Upper lobe of right lung (tissue), 1 donor: ENCODE measurements around the gene DHX58. TPM values are rescaled to one million over a fixed set of nuclear protein-coding genes. Genes with fewer than 3 reads are reported as not detected.

Source experiments
- ATAC-seq: fragments of 200-7000 bp; cut with Tn5 transposase; one replicate; pipeline ENCODE4 v1.9.1; 2020; ENCODE audit warnings: mild to moderate bottlenecking, moderate library complexity
- DNase-seq: peaks from one replicate; pipeline ENCODE4 v3.0.0-alpha.2; 2020
- H3K27ac ChIP-seq: fragments of 200-600 bp; one replicate; pipeline ENCODE4 v1.8.0; 2022
- H3K27me3 ChIP-seq: fragments of 200-600 bp; one replicate; pipeline ENCODE4 v1.8.0; 2022; ENCODE audit warnings: mild to moderate bottlenecking
- H3K36me3 ChIP-seq: fragments of 200-600 bp; one replicate; pipeline ENCODE4 v1.8.0; 2022
- H3K4me1 ChIP-seq: fragments of 200-600 bp; one replicate; pipeline ENCODE4 v1.8.0; 2022
- H3K4me3 ChIP-seq: fragments of 200-600 bp; one replicate; pipeline ENCODE4 v1.8.0; 2022; ENCODE audit warnings: mild to moderate bottlenecking
- H3K9me3 ChIP-seq: fragments of 200-600 bp; one replicate; pipeline ENCODE4 v1.8.0; 2022
- intact Hi-C: fragments of 100-400 bp; cut with DNase I; formaldehyde crosslinking; loops from one replicate; pipeline ENCODE4 v1.11.0; 2022
- long read RNA-seq: library from polyadenylated mRNA; unstranded; transcript quantifications from one replicate; pipeline ENCODE4 v2.0.0, GENCODE V29; 2021
- total RNA-seq: library from RNA; stranded (reverse); fragmentation: NEBNext Ultra II Directional; extraction: Animal tissue kit (Norgen Biotek cat#: 25700); gene quantifications from one replicate; pipeline ENCODE4 v1.2.1, GENCODE V29; 2021
- TF ChIP-seq, protein P1 (sequence below): fragments of 200-600 bp; IDR thresholded peaks from one replicate; pipeline ENCODE4 v1.8.0; 2022; ENCODE audit warnings: antibody characterized with exemption
- donor health status: DM: no; HTN: yes; CAD: no; lungs with severe emphysema.

Gene DHX58
- total RNA-seq: 27.5 TPM
- long read RNA-seq, transcript DHX58-201 (14 exons, 2,617 nt): major isoform, 6 of 26 reads
- long read RNA-seq, partial matches to known transcripts: 10 of 26 reads
- long read RNA-seq, other reads (novel, unspliced or antisense): 9 of 26 reads

DNA sequence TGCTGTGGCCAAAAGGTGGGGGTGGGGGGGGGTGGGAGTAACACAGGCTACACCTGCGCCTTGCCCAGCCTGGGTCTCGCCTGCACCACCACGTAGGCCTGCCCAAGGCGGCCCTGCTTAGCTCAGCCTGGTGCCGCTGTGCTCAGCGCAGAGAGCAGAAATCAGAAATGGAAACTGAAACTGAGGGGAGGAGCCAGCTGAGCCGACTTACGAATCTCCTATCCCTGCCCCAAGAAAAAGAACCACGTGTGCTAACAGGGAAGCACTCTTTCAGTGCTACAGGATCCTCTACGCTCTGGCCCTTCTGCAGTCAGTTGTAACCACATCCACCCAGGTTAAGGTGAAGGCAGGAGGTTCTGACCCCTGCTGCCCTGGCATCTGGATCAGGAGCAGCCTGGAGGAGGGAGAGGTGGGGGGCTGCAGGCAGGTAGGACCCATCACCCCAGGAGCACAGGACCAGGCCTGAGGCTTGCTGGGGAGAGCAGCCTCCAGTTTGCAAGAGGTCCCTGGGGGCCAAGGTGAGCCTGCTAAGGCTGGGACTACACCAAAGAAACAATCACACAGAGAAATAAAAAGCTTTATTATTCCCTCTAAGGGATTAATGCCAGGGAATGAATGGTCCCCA, at the start of gene DHX58:
Gene DHX58, minus strand, starts transcription at position 163 of the 625 bp plus-strand sequence. CDS start 822 bp downstream, outside the sequence.
- Histone ChIP-seq H3K36me3 (peaks cover 27% of the 10 kb centered on the region), H3K27ac (peak within 1 kb of the TSS; percentile 92), H3K27me3 (no peaks in the 10 kb centered on the region), H3K9me3 (no peaks in the 10 kb centered on the region), H3K4me1 (peaks cover 19% of the 10 kb centered on the region), H3K4me3 (peak within 1 kb of the TSS; percentile 75)
- TF ChIP-seq, protein P1, sequence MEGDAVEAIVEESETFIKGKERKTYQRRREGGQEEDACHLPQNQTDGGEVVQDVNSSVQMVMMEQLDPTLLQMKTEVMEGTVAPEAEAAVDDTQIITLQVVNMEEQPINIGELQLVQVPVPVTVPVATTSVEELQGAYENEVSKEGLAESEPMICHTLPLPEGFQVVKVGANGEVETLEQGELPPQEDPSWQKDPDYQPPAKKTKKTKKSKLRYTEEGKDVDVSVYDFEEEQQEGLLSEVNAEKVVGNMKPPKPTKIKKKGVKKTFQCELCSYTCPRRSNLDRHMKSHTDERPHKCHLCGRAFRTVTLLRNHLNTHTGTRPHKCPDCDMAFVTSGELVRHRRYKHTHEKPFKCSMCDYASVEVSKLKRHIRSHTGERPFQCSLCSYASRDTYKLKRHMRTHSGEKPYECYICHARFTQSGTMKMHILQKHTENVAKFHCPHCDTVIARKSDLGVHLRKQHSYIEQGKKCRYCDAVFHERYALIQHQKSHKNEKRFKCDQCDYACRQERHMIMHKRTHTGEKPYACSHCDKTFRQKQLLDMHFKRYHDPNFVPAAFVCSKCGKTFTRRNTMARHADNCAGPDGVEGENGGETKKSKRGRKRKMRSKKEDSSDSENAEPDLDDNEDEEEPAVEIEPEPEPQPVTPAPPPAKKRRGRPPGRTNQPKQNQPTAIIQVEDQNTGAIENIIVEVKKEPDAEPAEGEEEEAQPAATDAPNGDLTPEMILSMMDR: no peak
- intact Hi-C loops: loop anchor here (10.0 kb wide), 2 partner anchors 88 to 148 kb away; partner anchors contain the start of genes CNP and NKIRAS2
- DNase-seq (peak; percentile 80), ATAC-seq (peak; percentile 89)

DNA sequence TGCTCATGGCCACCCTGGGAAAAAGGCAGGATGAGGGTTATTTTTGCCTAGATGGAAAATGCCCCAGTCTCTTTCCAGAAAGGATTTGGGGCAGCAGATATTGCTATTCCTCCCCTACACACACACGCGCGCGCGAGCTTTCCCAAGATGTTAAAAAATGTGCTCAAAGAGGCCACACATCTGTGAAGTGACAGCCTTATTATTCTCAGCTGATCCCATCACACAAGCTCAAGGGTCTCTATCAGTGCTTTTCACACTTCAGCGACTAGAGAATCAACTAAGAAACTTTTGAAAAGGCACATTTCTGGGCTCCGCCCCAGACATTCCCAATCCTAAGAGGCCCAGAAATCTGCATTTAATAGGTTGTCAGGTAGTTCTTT, 48.0 kb upstream of the DHX58 start:
- ATAC-seq: no peak
- intact Hi-C loops: no loop called here
- no peaks in the 10 kb centered on the region for H3K36me3 ChIP-seq
- H3K9me3 ChIP-seq: no peaks in the 10 kb centered on the region
- no peak for DNase-seq
- H3K4me3 ChIP-seq: no peak overlapping the region
- no peak overlapping the region for H3K27ac ChIP-seq
- TF ChIP-seq, protein P1: no peak
- peaks cover 2% of the 10 kb centered on the region for H3K4me1 ChIP-seq
- H3K27me3 ChIP-seq: no peaks in the 10 kb centered on the region

DNA sequence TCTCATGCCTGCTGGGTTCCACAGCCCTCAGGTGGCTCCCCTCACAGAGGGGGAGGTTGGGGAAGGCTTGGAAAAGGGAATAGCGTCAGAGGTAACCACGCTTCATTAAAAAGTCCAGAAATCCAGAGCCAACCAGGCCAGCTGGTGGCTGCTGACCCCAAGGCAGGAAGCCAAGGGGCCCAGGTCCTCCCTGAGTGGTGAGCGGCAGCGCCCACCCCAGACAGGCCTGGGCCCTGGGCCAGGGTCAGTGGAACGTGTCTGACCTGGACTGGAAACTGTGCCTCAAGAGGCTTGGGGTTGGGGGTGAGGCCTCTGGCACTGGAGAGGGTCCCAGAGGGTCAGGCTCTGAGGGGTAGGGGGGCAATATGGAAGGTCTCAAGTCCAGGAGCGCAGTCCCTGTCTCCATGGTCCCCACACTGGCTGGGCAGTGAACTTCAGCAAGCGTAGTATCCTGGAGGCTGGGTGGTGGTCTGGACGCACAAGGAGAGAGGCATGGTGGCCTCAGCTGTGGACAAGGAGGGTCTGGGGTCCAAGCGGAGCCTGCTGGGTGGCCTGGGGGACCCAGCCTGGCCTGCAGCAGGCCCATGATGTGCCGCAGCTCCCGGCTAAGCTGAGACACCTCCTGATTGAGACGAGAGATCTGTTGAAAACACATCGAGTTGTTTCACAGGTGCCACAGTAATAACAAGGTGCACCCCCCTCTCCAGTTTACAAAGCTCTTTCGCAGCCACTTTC, 47.4 kb upstream of the DHX58 start:
- TF ChIP-seq, protein P1: no peak
- Histone ChIP-seq H3K36me3 (no peaks in the 10 kb centered on the region), H3K4me1 (peaks cover 4% of the 10 kb centered on the region), H3K4me3 (no peak overlapping the region), H3K27ac (no peak overlapping the region), H3K9me3 (no peaks in the 10 kb centered on the region), H3K27me3 (no peaks in the 10 kb centered on the region)
- intact Hi-C loops: no loop called here
- no peak for DNase-seq
- ATAC-seq: no peak

DNA sequence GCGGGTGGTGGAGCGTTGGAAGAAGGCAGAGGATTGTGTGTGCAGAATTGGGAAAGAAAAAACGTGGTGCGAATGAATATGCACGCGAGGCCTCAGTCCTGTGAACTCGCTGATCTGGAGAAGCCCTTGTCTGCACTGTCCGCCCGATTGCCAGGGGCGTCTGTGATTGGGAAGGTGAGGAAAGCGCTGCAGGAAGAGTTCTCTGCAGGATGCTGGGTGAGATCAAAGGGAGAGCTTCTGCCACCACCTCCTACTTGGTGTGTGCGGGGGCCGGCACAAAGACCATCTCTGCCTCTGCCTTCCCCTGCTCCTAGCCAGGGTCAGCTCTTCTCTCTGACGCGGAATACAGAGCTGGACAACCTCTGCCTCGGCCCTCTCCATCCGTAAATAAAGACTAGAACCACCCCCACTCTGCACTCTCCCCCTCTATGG, 43.1 kb upstream of the DHX58 start:
- H3K36me3 ChIP-seq: peaks cover 12% of the 10 kb centered on the region
- no peak for ATAC-seq
- intact Hi-C loops: no loop called here
- H3K4me1 ChIP-seq: peaks cover 18% of the 10 kb centered on the region
- no peak for DNase-seq
- H3K9me3 ChIP-seq: no peaks in the 10 kb centered on the region
- TF ChIP-seq, protein P1: no peak
- H3K4me3 ChIP-seq: peak overlapping the region; percentile 71
- peak overlapping the region; percentile 80 for H3K27ac ChIP-seq
- no peaks in the 10 kb centered on the region for H3K27me3 ChIP-seq

DNA sequence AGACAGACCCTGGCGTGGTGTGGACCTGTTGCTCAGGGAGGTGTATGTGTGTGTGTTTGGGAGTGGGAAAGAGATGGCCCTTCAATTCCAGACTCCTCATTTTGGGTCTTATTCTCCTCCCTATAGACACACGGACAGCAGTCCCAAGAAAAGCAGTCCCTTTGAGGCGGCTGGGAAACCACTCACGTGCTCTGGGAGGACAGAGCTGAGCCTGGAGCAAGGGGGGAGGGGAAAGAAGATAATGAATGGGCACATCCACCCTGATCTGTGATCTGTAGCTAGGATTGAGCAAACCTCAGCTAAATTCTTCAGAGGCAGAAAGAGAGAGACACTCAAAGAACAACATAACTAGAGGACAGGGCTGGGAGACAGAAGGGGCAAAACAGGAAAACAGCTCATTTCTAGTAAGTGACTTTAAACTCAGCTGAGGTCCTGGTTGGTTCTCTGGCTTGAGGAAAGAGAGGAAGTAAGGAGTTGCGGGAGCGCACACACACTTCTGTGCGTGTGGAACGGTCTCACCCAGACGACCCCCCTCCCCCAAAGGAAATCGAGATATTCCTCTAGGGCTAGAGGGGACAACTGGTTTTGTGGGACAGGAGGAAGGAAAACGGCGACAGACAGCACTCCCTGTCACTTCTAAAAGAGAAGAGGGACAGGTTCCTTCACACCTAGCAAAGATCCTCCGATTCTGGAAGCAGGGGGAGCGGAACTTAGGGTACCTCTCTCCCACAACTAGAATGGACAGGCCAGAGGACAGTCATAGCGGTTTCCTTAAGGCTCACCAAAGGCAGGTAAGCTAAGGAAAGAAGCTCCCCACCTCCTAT, 41.6 kb upstream of the DHX58 start:
- ATAC-seq (no peak), DNase-seq (no peak)
- intact Hi-C loops: no loop called here
- Histone ChIP-seq H3K27me3 (no peaks in the 10 kb centered on the region), H3K9me3 (no peaks in the 10 kb centered on the region), H3K36me3 (peaks cover 14% of the 10 kb centered on the region), H3K4me1 (peaks cover 18% of the 10 kb centered on the region), H3K27ac (peak overlapping the region; percentile 80), H3K4me3 (peak overlapping the region; percentile 71)
- TF ChIP-seq, protein P1: no peak
